ENCODE results near the gene BLM.
"Not testable (repeated sequence)": the region's sequence is repeated elsewhere in the genome, so short reads cannot be mapped to it uniquely, and the experiment has no call there.

Gene BLM

DNA sequence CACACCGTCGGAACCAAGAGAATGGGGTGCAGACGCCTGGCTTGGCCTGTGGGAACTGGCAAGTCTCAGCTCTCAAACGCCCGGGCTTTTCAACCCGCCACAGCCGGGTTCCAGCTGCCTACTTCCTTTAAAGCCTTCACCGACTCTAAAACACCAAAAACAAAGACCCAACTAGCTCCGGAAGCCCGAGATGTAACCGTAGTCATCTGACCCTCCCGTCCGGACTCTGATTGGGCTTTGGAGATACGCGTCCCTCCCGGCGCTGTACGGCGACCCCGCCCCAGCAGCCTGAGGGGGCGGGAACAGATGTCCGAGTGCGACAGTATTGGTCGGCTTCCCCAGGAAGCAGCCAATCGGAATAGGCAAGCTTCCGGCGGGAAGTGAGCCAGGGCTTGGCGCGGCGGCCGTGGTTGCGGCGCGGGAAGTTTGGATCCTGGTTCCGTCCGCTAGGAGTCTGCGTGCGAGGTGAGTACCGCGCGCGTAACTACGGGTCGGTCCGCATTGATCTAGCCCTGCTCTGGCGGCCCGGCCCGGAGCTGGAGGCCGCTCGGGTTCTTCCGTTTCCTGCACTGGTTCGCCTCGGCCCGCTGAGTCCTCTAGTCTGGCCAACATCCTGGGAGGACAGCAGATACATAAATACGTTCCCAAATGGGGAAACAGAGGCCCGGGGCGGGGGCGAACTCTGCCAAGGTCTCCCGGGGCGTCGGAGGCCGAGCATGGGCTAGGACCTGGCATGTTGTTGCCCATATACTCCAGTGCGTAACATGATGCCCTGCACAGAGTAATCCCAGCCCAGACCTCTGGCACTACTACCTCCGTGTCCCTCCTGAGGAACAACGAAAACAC is at the start of gene BLM:
TSS of gene BLM (plus strand) at position 371 of the 846 bp plus-strand sequence. CDS start 30,047 bp downstream, outside the sequence.
- DNase-seq: peak; percentile 92 to 100 (median 96)
- intact Hi-C loops (cut with DNase I): loop anchor here (5.0 kb wide), 1 partner anchor 170 kb away; no protein-coding TSS in a partner anchor

DNA sequence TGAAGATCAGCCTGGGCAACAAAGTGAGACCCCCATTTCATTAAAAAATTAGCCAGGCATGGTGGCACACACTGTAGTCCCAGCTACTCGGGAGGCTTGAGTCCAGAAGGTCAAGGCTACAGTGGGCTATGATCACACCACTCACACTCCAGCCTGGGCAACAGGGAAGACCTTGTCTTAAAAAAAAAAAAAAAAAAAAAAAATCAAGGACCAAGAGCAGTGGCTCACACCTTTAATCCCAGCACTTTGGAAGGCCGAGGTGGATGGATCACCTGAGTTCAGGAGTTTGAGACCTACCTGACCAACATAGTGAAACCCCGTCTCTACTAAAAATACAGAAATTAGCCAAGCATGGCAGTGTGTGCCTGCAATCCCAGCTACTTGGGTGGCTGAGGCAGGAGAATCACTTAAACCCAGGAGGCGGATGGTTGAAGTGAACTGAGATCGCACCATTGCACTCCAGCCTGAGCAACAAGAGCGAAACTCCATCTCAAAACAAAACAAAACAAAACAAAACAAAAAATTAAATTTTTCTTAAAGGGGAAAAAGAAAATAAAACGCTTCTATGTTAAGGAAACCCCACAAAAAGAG is 49.3 kb upstream of the BLM start:
- intact Hi-C loops (cut with DNase I): loop anchor here (5.0 kb wide), 1 partner anchor 309 kb away; no protein-coding TSS in a partner anchor
- DNase-seq: peak in 1 of 10 donors; percentile 29

DNA sequence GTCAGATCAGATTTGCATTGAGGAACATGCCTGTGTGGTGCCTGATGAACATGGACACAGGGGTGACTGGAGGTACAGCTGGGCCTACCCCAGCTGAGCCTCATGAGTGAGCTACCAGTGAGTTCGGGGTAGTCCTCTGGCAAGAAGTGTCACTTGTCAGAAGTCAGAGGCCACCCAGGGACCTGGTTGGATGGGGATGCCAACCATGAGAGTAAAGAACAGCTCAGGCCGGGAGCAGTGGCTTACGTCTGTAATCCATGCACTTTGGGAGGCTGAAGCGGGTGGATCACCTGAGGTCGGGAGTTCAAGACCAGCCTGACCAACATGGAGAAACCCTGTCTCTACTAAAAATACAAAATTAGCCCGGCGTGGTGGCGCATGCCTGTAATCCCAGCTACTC is 46.5 kb upstream of the BLM start:
- peak in 1 of 10 donors; percentile 38 for DNase-seq
- intact Hi-C loops (cut with DNase I): not testable (repeated sequence)

DNA sequence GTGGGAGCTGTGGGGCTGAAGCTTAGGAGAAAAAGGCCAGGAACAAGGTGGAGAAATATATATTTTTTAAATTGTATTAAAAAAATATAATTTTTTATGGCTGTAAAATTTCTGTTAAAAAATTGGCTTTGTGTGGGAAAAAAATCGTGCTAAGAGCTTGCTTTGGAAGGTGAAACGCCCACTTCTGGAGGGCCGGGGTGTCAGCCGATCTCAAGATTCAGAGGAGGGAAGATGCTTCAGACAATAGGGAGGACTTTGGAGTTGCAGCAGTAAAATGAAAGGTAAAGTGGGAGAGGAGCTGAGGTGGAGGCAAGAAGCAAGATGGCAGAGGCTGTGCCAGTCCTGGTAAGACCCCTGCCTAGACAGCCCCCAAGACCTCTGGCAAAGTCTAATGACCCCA is 45.9 kb upstream of the BLM start:
- no peak for DNase-seq
- intact Hi-C loops (cut with DNase I): no loop called here

DNA sequence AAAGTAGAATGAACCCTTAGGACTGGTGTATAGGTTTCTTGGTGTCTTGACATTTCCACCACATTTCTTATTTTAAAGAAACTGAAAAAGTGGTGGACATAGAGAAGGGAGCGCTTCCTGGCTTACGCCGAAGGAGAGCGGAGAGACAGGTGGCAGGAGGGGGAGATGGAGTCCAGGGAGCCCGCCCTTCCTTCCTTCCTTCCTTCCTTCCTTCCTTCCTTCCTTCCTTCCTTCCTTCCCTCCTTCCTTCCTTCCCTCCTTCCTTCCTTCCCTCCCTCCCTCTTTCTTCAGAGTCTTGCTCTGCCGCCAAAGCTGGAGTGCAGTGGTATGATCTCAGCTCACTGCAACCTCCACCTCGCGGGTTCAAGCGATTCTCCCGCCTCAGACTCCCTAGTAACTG is 43.8 kb upstream of the BLM start:
- intact Hi-C loops (cut with DNase I); DNase-seq: not testable (repeated sequence)

DNA sequence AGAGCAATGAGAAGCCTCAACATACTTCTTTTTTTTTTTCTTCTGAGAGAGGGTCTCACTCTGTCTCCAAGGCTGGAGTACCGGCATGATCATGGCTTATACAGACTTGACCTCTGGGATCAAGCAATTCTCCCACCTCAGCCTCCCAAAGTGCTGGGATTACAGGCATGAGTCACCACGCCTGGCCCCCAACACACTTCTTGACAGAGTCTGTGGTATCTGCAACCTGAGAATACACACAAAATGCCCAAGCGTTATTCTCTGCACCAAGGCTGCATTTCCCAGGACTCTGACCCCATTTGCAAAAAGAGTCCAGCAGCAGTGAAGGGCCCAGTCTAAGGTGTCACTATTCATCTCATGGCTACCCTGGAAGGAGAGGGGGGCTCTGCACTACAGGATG is 42.7 kb upstream of the BLM start:
- intact Hi-C loops (cut with DNase I): no loop called here
- no peak for DNase-seq

DNA sequence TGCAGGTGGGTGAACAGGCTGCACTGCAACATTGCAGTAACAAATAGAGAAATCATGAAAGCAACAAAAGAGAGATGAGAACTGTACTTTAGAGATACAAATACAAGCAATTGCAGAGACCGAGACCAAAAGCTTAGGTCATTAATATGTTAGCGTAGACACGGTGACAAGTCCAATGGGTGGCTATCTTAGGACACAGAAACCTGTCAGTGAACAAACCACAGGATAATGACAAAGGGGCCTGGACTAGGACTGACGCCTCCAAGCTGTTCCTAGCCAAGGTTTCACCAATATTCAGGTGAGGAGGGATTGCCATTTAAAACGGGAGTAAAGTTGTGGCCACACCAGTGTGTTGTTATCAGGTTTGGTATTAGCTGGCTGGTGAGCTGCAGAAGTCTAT is 41.7 kb upstream of the BLM start:
- DNase-seq: no peak

DNA sequence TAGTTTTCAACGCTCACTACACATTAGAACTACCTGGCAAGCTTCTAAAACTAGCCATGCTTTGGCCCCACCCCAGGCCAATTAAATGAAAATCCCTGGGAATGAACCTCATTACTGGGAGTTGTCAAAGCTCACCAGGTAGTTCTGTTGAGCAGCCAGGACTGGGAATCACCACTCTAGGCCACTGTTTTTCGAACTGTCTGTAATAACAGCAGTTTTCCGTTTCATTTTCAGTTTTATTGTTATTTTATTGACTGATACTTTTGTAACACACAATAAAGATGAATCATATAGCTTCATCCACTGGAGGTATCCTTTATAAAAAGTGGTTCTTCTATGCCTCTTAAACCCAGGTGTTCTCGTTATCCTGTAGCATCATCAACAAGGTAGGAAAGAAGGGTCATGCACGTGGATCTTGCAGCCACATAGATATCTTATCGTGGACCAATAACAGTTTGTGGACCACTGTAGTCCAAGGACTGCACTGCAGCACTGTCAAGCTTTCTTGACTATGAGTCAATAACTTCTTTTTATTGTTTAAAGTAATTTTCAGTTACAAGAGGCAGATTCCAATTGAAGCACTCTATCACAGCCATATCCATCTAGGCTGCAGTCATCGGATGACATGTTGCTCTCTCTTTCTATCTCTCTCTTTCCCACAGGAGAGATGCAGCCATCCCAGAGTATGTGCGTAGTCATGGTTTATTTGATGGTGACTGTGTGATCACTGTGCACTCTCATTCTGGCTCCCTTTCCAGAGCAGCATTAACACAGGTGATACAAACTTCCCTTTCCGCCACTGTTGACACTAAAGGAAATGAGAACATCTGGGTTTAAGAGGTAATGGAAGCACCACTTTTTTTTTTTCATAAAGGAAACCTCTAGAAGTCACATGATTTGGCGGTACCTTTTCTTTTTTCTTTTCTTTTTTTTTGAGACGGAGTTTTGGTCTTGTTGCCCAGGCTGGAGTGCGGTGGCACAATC is 39.0 kb upstream of the BLM start:
- DNase-seq: no peak
- intact Hi-C loops (cut with DNase I): no loop called here

More for the DNA sequence above, 41.7 kb upstream of the BLM start:
- intact Hi-C loops (cut with DNase I): no loop called here

DNA sequence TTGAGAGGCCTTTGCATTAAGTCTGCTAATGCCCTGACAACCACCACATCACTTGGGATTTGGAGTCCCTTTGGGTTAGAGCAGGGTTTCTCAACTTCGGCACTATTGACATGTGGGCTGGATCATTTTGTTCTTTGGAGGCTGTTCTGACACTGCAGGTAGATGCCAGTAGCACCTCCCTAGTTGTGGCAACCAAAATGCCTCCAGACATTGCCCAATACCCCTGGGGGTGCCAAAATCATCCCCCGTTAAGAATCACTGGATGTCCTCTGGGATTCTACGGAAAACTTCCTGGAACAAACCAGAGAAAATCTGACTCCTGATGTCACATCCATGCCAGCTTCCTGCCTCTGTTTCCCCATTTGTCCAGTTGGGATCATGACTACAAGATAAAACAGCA is 37.2 kb upstream of the BLM start:
- no peak for DNase-seq
- intact Hi-C loops (cut with DNase I): no loop called here

DNA sequence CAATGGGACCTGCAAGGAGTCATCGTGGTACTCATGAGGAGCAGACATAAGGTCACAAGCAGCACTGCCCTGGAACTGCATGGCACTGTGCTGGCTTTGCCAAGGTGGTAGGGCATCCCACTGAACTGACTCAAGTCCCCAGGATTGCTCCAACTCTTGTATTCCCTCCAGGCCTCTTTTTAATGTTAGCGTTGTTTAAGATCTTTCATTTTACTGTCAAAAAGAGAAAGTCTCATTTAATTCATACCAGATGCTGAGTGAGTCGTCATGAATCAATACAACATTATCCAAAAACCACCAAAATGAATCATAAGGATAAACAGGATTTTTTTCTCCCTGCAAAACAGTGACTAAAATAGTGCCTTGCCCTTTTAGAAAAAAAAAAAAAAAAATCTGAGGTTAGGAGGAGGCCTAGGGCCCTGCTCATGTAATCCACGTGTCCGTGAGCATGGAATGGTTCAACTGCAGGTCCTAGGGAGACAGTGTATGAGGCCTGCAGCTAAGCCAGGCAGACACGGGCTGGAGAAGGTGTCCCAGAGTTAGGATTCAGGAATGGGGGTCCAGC is 36.7 kb upstream of the BLM start:
- intact Hi-C loops (cut with DNase I): no loop called here
- peak in 1 of 10 donors; percentile 24 for DNase-seq

DNA sequence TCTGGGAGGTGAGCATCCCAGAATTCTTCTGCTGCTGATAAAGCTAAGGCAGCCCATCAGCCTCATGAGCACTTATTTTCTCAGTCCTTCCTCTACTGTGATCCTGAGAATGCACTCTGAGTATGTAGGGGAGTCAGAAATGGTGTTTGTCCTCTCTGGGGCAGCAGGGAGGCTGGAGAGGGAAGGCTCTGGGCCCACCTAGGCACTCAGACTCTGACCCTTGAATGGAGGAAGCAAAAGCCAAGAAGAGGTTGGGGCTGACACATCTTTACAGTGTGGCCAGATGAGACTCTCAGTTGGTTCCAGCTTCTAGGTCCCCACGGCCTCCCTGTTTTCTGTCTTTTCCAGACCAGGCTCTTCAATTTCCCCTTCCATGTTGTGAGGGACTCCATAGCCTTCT is 36.1 kb upstream of the BLM start:
- intact Hi-C loops (cut with DNase I): no loop called here
- DNase-seq: peak in 1 of 10 donors; percentile 65

DNA sequence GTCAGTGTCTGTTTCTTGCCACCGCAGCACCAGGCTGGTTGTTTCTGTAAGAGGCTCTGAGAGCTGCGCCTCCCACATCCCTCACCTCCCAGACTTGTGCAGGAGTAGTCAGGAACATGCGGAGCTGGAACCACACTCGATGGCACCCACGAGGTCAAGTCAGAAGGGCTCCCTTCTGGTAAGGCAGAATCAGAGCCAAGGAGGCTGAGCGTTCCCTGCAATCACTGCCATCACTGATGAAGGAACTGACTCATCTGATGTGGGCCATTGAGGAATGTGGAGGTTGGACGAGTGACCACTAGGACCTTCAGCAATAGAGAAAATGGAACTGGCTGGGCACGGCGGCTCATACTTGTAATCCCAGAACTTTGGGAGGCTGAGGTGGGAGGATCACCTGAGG is 35.7 kb upstream of the BLM start:
- intact Hi-C loops (cut with DNase I): no loop called here

DNA sequence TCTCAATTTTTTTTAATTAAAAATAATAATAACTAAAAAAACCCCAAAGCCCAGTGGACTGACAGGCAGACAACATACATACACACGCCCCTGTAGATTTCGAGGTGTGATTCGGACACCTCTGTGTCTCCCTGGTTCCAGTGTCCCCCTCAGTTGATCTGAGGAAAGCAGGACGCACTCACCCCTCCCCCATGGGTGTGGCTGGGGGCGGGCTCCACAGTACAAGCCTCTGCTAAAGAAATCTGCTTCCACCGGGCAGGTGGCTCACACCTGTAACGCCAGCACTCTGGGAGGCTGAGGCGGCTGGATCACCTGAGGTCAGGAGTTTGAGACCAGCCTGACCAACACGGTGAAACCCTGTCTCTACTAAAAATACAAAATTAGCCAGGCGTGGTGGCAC is 33.8 kb upstream of the BLM start:
- intact Hi-C loops (cut with DNase I): no loop called here
- DNase-seq: peak in 1 of 10 donors; percentile 42

More for the DNA sequence above, 35.7 kb upstream of the BLM start:
- DNase-seq: peak in 1 of 10 donors; percentile 36

DNA sequence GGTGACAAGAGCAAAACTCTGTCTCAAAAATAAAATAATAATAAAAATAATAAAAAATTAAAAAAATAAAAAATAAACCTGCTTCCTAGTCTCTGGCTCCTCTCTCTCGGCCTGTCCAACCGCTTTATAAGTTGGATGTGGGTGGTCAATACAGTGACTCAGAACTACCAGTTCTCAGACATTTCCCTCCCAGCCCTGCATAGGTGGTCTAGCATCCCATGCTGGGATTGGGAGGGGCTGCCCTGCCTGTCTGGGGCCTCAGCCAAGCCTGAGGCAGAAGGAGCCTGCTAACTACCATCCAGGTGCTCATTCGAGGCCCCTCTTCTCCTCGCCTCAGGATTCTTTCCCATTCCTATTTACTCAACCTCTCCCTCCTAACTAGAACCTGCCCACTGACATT is 33.3 kb upstream of the BLM start:
- intact Hi-C loops (cut with DNase I): no loop called here
- peak in 1 of 10 donors; percentile 36 for DNase-seq

DNA sequence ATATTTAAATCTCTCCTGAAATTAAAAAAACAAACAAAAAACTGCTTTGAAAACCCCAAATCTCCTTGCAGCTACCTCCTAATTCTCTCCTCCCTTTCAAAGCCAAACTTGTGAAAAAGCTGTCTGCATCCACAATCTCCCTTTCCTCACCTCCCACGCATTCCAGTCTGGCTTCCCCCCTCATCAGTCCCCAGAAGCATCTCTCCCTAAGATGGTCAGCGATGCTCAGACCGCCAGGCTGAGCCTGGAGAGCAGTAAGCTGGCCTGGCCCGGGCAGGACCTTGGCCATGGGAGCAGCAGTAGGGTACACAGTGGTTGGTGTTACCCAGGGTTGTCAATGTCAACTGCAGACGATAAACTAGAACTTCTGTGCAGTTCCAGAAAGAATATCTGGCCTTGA is 32.9 kb upstream of the BLM start:
- DNase-seq: peak in 1 of 10 donors; percentile 70
- intact Hi-C loops (cut with DNase I): no loop called here

DNA sequence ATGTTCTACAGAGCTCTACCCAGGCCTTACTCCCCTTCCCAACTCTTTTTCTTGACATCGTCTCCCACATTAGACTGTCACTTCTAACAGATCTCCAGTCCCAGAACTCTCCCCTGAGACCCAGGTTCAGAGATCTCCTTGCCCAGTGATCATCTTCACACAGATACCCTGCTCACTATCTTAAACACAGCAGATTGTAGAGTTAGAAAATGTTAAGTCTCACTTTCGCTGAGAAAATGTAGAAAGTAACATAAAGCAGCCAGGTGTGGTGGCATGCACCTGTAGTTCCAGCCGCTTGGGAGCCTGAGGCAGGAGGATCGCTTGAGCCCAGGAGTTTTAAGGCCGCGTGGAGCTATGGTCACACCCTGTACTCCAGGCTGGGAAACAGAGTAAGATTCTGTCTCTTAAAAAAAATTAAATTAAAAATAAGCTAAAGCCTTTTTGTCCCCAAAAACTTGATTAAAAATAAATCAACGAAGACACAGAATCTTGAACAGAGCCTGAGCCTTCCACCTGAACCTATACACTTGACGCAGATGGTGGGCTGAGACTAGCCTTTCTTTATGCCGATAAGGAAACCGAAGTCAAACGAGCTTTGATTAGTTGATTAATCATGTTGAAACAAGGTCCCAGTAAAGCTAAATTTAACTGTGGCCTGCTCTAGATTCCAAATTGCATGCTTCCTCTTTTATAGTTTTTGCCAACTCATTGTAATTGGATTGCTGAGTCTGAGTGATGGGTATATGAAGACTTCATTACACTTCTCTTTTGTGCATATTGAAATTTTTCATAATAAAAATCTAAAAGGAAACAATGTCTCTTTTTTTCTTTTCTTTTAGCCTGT is 31.3 kb upstream of the BLM start:
- intact Hi-C loops (cut with DNase I): no loop called here
- DNase-seq: peak in 1 of 10 donors; percentile 39

DNA sequence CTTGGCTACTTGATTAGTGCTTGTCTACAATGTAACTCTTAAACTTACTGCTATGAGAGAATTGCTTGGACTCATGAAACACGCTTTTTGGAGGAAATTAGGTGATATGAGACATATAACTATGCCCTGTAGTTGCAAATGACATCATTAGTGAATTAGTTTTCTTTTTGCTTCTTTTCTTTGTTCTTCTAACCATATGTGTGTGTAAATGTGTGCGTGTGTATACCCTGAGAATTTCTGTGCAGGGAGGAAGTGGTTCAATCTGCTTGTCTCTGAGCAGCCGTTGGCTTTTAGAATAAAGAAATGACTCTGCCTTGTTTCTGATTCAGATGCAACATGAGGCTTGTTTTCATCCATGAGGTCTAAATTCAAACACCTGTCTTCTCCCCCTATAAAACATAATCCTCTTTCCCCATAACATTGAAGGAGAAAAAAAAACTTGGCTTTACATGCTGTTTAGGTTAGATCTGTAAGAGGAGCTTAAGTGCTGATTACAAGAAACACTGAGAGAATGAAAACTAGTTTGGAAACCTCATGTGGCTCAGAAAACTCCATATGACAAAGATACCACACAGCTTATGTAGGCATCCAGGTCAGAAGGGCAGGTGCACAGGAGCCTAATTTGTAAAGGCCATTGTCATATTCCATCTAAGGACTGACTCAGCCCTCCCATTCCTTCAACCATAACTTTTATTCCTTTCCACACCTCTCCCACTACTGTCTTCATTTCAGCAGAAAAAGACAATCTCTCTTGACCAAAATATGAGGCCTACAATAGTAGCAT is 30.5 kb upstream of the BLM start:
- no peak for DNase-seq
- intact Hi-C loops (cut with DNase I): no loop called here

DNA sequence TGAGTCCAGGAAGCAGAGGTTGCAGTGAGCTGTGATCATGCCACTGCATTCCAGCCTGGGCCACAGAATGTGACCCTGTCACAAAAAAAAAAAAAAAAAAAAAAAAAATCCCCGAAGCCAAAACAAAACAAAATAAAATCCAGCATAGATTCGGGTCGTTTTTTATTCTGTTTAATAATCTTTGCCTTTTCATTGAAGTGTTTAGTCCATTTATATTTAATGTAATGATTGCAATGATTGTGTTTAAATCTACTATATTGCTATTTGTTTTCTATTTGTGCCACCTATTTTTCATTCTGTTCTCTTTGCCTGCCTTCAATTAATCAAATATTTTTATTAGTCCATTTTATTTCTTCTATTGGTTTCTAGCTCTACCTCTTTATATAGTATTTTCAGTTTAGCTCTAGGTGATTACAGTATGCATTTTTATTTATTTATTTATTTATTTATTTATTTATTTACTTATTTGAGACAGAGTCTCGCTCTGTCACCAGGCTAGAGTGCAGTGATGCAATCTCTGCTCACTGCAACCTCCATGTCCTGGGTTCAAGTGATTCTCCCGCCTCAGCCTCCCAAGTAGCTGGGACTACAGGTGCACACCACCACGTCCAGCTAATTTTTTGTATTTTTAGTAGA is 27.7 kb upstream of the BLM start:
- DNase-seq; intact Hi-C loops (cut with DNase I): not testable (repeated sequence)
